Measurements from ENCODE around the gene FIBIN.

- TF ChIP-seq POLR2A (IDR thresholded peaks at IDR 0.05; ENCODE audit: extremely low read depth, insufficient read length): no peak
- no peak for TF ChIP-seq CTCF (IDR thresholded peaks at IDR 0.05; ENCODE audit: low read depth, low read length)
- no peak for TF ChIP-seq MAX (IDR thresholded peaks at IDR 0.05; ENCODE audit: low read depth, low read length)
Measured at GRCh38 chr11:27039873-27040272, 46.0 kb downstream of the FIBIN start.
